Chondrocyte (in vitro differentiated cells): ENCODE measurements around the gene HPSE2. TPM values are rescaled to one million over a fixed set of nuclear protein-coding genes. Genes with fewer than 3 reads are reported as not detected.

Experiments used
- DNase-seq: peaks from one replicate; pipeline ENCODE4 v3.0.0; 2021; ENCODE audit warnings: mixed read lengths, low spot score
- H3K27ac Mint-ChIP-seq: one replicate; pipeline ENCODE4 v1.8.0; 2021; ENCODE audit warnings: mild to moderate bottlenecking, moderate library complexity, mixed read lengths; ENCODE audit not compliant: unreplicated experiment
- H3K27me3 Mint-ChIP-seq: 2 replicates; pipeline ENCODE4 v1.8.0; 2021; ENCODE audit warnings: low read depth, mixed read lengths
- H3K36me3 Mint-ChIP-seq: 2 replicates; pipeline ENCODE4 v1.8.0; 2021; ENCODE audit warnings: low read depth, mixed read lengths
- H3K4me1 Mint-ChIP-seq: 2 replicates; pipeline ENCODE4 v1.8.0; 2021; ENCODE audit warnings: low read depth, mild to moderate bottlenecking, mixed read lengths
- H3K4me3 Mint-ChIP-seq: one replicate; pipeline ENCODE4 v1.8.0; 2021; ENCODE audit warnings: mild to moderate bottlenecking, moderate library complexity, mixed read lengths; ENCODE audit not compliant: unreplicated experiment
- H3K9me3 Mint-ChIP-seq: 2 replicates; pipeline ENCODE4 v1.8.0; 2021; ENCODE audit warnings: low read depth, mixed read lengths
- total RNA-seq: library from RNA; stranded (reverse); gene quantifications from 3 replicates; pipeline ENCODE4 v1.2.1, GENCODE V29; 2021
- TF ChIP-seq, protein P1 (sequence below): fragments of 200-600 bp; sonication (generic); IDR thresholded peaks from 2 replicates; pipeline ENCODE4 v1.5.0; 2021; ENCODE audit warnings: antibody characterized with exemption, mild to moderate bottlenecking, moderate library complexity

Gene HPSE2
- total RNA-seq, 1 donor from 2014 or later = not detected

DNA sequence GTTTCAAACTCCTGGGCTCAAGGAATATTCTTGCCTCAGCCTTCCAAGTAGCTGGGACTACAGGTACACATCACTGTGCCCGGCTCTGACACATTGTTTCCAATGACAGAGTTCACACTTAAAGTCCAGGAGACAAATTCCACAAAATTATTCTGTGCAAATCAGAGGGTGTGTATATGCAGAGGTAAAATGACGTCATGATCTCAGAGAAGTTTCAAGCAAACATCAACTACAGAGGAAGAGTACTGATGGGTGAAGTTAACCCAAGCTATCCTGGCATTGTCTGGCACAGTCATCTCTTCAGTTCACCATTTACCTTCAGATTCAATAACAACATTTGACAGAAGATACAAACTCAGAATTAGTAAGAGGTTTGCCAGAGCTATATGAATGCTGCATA lies 388.9 kb downstream of the HPSE2 start:
- no peaks in the 10 kb centered on the region for H3K9me3 Mint-ChIP-seq
- DNase-seq = no peak
- TF ChIP-seq, protein P1, sequence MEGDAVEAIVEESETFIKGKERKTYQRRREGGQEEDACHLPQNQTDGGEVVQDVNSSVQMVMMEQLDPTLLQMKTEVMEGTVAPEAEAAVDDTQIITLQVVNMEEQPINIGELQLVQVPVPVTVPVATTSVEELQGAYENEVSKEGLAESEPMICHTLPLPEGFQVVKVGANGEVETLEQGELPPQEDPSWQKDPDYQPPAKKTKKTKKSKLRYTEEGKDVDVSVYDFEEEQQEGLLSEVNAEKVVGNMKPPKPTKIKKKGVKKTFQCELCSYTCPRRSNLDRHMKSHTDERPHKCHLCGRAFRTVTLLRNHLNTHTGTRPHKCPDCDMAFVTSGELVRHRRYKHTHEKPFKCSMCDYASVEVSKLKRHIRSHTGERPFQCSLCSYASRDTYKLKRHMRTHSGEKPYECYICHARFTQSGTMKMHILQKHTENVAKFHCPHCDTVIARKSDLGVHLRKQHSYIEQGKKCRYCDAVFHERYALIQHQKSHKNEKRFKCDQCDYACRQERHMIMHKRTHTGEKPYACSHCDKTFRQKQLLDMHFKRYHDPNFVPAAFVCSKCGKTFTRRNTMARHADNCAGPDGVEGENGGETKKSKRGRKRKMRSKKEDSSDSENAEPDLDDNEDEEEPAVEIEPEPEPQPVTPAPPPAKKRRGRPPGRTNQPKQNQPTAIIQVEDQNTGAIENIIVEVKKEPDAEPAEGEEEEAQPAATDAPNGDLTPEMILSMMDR = no peak
- H3K27me3 Mint-ChIP-seq = peaks cover 2% of the 10 kb centered on the region
- no peak overlapping the region for H3K27ac Mint-ChIP-seq
- H3K36me3 Mint-ChIP-seq = no peaks in the 10 kb centered on the region
- H3K4me3 Mint-ChIP-seq = no peak overlapping the region
- no peaks in the 10 kb centered on the region for H3K4me1 Mint-ChIP-seq

DNA sequence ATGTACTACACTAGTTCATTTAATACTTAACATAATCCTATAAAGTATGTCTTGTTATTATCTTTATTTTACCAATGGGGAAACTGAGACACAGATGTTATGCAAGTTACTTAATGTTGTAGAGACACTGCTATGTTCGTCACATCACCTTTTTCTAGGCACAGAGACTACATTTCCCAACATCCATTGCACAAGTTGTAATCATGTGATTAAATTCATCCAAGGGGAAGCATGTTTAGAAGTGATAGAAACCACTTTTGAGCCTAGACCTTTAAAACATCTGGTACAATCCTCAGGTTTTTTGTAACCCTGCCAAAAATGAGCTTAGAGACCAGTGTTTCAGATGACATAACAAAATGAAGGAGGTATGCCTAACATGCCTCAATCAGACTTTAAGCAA lies 402.1 kb downstream of the HPSE2 start:
- TF ChIP-seq, protein P1 = no peak
- Mint-ChIP-seq H3K27me3 (no peaks in the 10 kb centered on the region), H3K9me3 (no peaks in the 10 kb centered on the region), H3K4me3 (no peak overlapping the region), H3K27ac (no peak overlapping the region), H3K4me1 (no peaks in the 10 kb centered on the region), H3K36me3 (no peaks in the 10 kb centered on the region)
- DNase-seq = no peak

DNA sequence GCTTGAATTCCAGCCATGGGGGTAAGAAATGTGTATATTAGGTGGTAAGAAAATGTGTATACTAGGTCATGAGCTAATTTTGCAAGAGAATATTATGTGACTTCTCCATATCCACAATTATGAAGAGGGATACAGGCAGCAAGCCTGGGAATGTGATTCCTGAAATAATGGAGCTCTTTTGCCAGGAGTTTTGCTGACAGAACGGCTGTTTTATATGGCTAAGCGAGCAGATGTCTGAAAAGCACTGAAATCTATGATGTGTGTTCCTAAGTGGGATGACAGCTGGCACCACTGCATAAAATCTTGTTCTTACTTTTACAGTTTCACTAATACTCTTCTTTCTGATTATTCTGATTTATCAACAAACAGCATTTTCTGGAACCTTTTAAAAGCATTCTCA lies 402.9 kb downstream of the HPSE2 start:
- H3K36me3 Mint-ChIP-seq = no peaks in the 10 kb centered on the region
- no peak overlapping the region for H3K27ac Mint-ChIP-seq
- H3K9me3 Mint-ChIP-seq = no peaks in the 10 kb centered on the region
- TF ChIP-seq, protein P1 = no peak
- no peaks in the 10 kb centered on the region for H3K27me3 Mint-ChIP-seq
- no peak for DNase-seq
- H3K4me1 Mint-ChIP-seq = no peaks in the 10 kb centered on the region
- no peak overlapping the region for H3K4me3 Mint-ChIP-seq

DNA sequence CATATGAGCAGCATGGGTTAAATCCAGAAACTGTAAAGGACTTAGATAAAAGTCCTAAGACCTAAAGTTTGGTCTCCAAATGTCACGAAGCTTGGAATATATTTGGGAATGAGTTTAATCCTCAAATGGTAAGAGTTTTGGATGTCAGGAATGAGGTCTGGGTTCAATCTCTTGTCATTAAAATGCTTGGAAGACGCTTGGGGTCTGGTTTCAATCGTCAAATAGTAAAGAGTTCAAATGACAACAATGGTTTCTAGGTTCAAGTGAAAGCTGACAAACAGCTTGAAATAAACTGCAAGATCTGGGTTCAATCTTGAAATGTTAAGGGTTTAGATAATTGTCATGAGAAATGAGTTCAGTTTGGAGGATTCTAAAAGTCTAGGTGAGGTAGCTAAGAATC lies 403.5 kb downstream of the HPSE2 start:
- H3K4me1 Mint-ChIP-seq = no peaks in the 10 kb centered on the region
- TF ChIP-seq, protein P1 = no peak
- no peaks in the 10 kb centered on the region for H3K27me3 Mint-ChIP-seq
- no peak overlapping the region for H3K4me3 Mint-ChIP-seq
- H3K9me3 Mint-ChIP-seq = no peaks in the 10 kb centered on the region
- no peak overlapping the region for H3K27ac Mint-ChIP-seq
- no peak for DNase-seq
- H3K36me3 Mint-ChIP-seq = no peaks in the 10 kb centered on the region

DNA sequence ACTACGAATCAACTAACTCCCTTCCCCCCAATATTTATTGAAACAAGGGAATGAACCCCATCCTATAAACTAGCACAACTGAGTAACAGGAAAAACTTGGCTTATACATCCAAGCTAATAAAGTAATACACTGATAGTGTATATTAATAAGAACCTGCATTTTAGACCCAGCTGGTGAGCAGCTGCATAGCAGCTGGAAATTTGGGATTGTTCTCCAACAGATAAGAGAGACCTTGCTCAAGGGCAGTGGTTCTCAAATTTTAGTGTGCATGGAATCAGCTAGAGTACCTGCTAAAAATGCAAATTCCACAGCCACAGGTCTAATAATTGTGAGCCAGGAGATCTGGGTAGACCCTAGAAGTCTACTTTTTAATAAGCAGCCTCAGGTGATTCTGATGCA lies 404.3 kb downstream of the HPSE2 start:
- Mint-ChIP-seq H3K27me3 (no peaks in the 10 kb centered on the region), H3K4me3 (no peak overlapping the region), H3K4me1 (no peaks in the 10 kb centered on the region), H3K9me3 (no peaks in the 10 kb centered on the region), H3K27ac (no peak overlapping the region), H3K36me3 (no peaks in the 10 kb centered on the region)
- DNase-seq = no peak
- TF ChIP-seq, protein P1 = no peak
